B cell (primary cell): Measurements from ENCODE around the gene DTX4. TPM values are rescaled to one million over a fixed set of nuclear protein-coding genes. Genes with fewer than 3 reads are reported as not detected.

Source experiments
- ATAC-seq: fragments of 200-7000 bp; cut with Tn5 transposase; one replicate; pipeline ENCODE4 v1.10.0; 2021; ENCODE audit warnings: low read depth, mild to moderate bottlenecking, moderate number of reproducible peaks, moderate library complexity
- CTCF ChIA-PET: fragments of 350-600 bp; sonication (Branson Sonifier 250); formaldehyde crosslinking; loops from one replicate; lab custom pipeline; 2021; ENCODE audit warnings: antibody characterized with exemption, inconsistent platforms; lab: Charles Lee
- POLR2A ChIA-PET: fragments of 350-600 bp; sonication (Branson Sonifier 250); formaldehyde crosslinking; loops from one replicate; lab custom pipeline; 2021; ENCODE audit warnings: antibody characterized with exemption; lab: Charles Lee
- DNase-seq: peaks from one replicate; pipeline ENCODE4 v3.0.0; 2013
- H2AFZ ChIP-seq: 2 replicates; pipeline ENCODE4 v1.6.1; 2012; ENCODE audit warnings: mild to moderate bottlenecking, low read depth, low read length; ENCODE audit not compliant: insufficient read depth, poor library complexity, severe bottlenecking
- H3K27ac ChIP-seq, 2 donors: 1 replicate in 1 of 2; 2 replicates in 1 of 2; pipeline ENCODE4 v1.5.1; 2012 to 2013; ENCODE audit warnings: low read length in 2 of 2, mild to moderate bottlenecking in 2 of 2, moderate library complexity in 1 of 2
- H3K27me3 ChIP-seq, 4 experiments: fragments of 200-600 bp in 1 of 4; sonication (generic) in 1 of 4; replicated peaks in 1 of 4; 1 replicate in 2 of 4; 2 replicates in 2 of 4; pipeline versions ENCODE4 v1.6.1 to v1.7.0; 2013 to 2016; ENCODE audit warnings: low read length in 3 of 4, mild to moderate bottlenecking in 2 of 4, mixed read lengths in 1 of 4, moderate library complexity in 1 of 4; ENCODE audit not compliant: insufficient read depth in 4 of 4, control insufficient read depth in 3 of 4; ENCODE audit errors: control extremely low read depth in 1 of 4
- H3K36me3 ChIP-seq, 2 experiments: replicated peaks in 1 of 2; 1 replicate in 1 of 2; 2 replicates in 1 of 2; pipeline versions ENCODE4 v1.6.1 to v1.7.1; 2013; ENCODE audit warnings: low read length in 1 of 2; ENCODE audit not compliant: insufficient read depth in 2 of 2, control insufficient read depth in 1 of 2; ENCODE audit errors: control extremely low read depth in 1 of 2, extremely low read depth in 1 of 2
- H3K4me1 ChIP-seq, 2 donors: fragments of 200-600 bp in 1 of 2; sonication (generic) in 1 of 2; 1 replicate in 1 of 2; 2 replicates in 1 of 2; pipeline versions ENCODE4 v1.5.1 to v1.6.1; 2013 to 2017; ENCODE audit warnings: low read length in 2 of 2; ENCODE audit not compliant: control insufficient read depth in 2 of 2, insufficient read depth in 2 of 2
- H3K4me2 ChIP-seq: replicated peaks from 2 replicates; pipeline ENCODE3; 2012; ENCODE audit warnings: mild to moderate bottlenecking, low read depth, low read length; ENCODE audit not compliant: poor library complexity, severe bottlenecking
- H3K4me3 ChIP-seq, 5 experiments: fragments of 200-600 bp in 1 of 5; sonication (generic) in 1 of 5; 1 replicate in 3 of 5; 2 replicates in 2 of 5; pipeline versions ENCODE4 v1.5.1 to v1.7.0; 2011 to 2016; ENCODE audit warnings: low read length in 4 of 5, mild to moderate bottlenecking in 4 of 5, low read depth in 2 of 5, control low read depth in 1 of 5, moderate library complexity in 1 of 5; ENCODE audit not compliant: insufficient read depth in 1 of 5; ENCODE audit errors: control extremely low read depth in 1 of 5, extremely low read depth in 1 of 5
- H3K79me2 ChIP-seq: fragments of 200-600 bp; sonication (generic); one replicate; pipeline ENCODE4 v1.6.0; 2016; ENCODE audit warnings: low read length; ENCODE audit not compliant: control insufficient read depth, insufficient read depth
- H3K9ac ChIP-seq: fragments of 200-600 bp; sonication (generic); 2 replicates; pipeline ENCODE4 v1.6.1; 2017; ENCODE audit warnings: mild to moderate bottlenecking, low read length, moderate library complexity
- H3K9me3 ChIP-seq, 3 donors: one replicate each; pipeline versions ENCODE4 v1.6.1 to v1.7.1; 2013; ENCODE audit warnings: low read length in 2 of 3; ENCODE audit not compliant: control insufficient read depth in 2 of 3, insufficient read depth in 1 of 3; ENCODE audit errors: control extremely low read depth in 1 of 3
- H4K20me1 ChIP-seq: 2 replicates; pipeline ENCODE4 v1.6.0; 2012; ENCODE audit warnings: mild to moderate bottlenecking, low read length; ENCODE audit not compliant: insufficient read depth, control insufficient read depth, poor library complexity, severe bottlenecking
- H3K27ac Mint-ChIP-seq: one replicate; pipeline ENCODE4 v1.8.0; 2021; ENCODE audit warnings: mixed read lengths
- H3K27me3 Mint-ChIP-seq: one replicate; pipeline ENCODE4 v1.8.0; 2021; ENCODE audit warnings: mixed read lengths
- H3K4me1 Mint-ChIP-seq: one replicate; pipeline ENCODE4 v1.8.0; 2021; ENCODE audit warnings: mixed read lengths
- H3K4me3 Mint-ChIP-seq: one replicate; pipeline ENCODE4 v1.8.0; 2021; ENCODE audit warnings: mixed read lengths
- H3K9me3 Mint-ChIP-seq: one replicate; pipeline ENCODE4 v1.8.0; 2022; ENCODE audit warnings: mixed read lengths; ENCODE audit not compliant: insufficient read depth
- EZH2 ChIP-seq: IDR thresholded peaks from 2 replicates; pipeline ENCODE4 v1.6.1; 2012; ENCODE audit warnings: borderline replicate concordance, low read depth, mild to moderate bottlenecking, moderate library complexity, low read length; ENCODE audit not compliant: insufficient read depth, poor library complexity, severe bottlenecking
- WGBS: methylation state at CpG from one replicate; pipeline ENCODE4 v1.1.5; 2013; ENCODE audit warnings: missing lambda C conversion rate; ENCODE audit not compliant: insufficient coverage; 5-methylcytosine and 5-hydroxymethylcytosine counted together
- intact Hi-C: fragments of 100-400 bp; cut with micrococcal nuclease; formaldehyde crosslinking; loops from one replicate; pipeline ENCODE4 v1.10.0; 2022
- polyA plus RNA-seq: library from polyadenylated mRNA; depleted of rRNA; stranded (reverse); fragments of >200 nt; gene quantifications from 2 replicates; pipeline ENCODE4 v1.2.3, GENCODE V29; 2012
- total RNA-seq, 2 donors: library from RNA; stranded (reverse); fragments of 120-200 nt in 1 of 2; gene quantifications; 1 replicate in 1 of 2; 2 replicates in 1 of 2; pipeline versions ENCODE4 v1.2.3 to v1.2.4, GENCODE V29; 2013 to 2022
- TF ChIP-seq, protein P1 (sequence below): fragments of 200-600 bp; IDR thresholded peaks from one replicate; pipeline ENCODE4 v1.8.0; 2022; ENCODE audit warnings: antibody characterized with exemption, mild to moderate bottlenecking

The DTX4 gene
- total and polyA plus RNA-seq, 2 donors (not counting 1 experiment from before 2014, with no cell fraction given): 11.7 to 43.3 TPM

DNA sequence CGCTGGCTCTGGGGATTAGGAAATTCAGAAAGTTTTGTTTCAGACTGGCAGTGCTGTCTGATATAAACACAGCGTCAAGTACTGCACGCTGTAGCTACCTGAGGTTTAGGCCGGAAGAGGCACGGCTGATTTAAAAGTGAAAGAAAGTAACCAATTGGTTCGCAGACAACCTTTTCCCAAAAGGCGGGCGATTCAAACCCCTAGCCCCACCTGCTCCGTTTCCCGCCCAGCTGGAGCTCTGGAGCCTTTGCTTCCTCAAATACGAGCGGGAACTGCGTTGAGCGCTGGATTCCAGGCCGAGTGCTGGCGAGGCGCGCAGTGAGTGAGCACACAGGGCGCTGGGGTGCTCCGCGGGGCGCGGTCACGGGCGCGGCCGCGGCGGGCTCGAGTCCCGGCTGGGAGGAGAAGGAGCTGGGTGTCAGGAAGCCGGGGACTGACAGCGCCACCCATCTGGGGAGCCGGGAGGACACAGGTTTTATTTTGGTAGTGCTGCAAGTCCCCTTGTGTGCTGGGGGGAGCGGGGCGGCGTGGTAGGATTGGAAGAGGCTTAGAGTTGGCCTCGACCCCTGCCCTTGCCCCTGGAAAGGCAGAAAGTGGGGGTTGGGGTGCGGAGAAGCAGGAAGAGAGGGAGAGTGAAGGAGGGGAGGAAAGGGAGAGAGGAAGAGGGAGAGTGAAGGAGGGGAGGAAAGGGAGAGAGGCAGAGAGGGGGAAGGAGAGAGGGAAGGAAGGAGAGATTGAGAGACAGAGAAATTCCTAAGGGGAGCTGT, 27.2 kb upstream of the DTX4 start:
- intact Hi-C loops: loop anchor here (1.0 to 5.0 kb wide), 7 partner anchors 28 to 1477 kb away; partner anchors contain the start of genes DTX4, OSBP and ZDHHC5
- TF ChIP-seq EZH2: no peak
- TF ChIP-seq, protein P1, sequence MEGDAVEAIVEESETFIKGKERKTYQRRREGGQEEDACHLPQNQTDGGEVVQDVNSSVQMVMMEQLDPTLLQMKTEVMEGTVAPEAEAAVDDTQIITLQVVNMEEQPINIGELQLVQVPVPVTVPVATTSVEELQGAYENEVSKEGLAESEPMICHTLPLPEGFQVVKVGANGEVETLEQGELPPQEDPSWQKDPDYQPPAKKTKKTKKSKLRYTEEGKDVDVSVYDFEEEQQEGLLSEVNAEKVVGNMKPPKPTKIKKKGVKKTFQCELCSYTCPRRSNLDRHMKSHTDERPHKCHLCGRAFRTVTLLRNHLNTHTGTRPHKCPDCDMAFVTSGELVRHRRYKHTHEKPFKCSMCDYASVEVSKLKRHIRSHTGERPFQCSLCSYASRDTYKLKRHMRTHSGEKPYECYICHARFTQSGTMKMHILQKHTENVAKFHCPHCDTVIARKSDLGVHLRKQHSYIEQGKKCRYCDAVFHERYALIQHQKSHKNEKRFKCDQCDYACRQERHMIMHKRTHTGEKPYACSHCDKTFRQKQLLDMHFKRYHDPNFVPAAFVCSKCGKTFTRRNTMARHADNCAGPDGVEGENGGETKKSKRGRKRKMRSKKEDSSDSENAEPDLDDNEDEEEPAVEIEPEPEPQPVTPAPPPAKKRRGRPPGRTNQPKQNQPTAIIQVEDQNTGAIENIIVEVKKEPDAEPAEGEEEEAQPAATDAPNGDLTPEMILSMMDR: no peak
- H3K27ac Mint-ChIP-seq: peak overlapping the region; percentile 87
- H3K4me1 ChIP-seq: peaks cover 51 to 56% of the 10 kb centered on the region in 2 donors
- peak overlapping the region; percentile 45 to 77 (median 76) for H3K4me3 ChIP-seq
- peak overlapping the region; percentile 88 to 90 for H3K27ac ChIP-seq
- H3K27me3 ChIP-seq: no peaks in the 10 kb centered on the region
- no peaks in the 10 kb centered on the region for H3K27me3 Mint-ChIP-seq
- H2AFZ ChIP-seq: peak overlapping the region; percentile 88
- no peaks in the 10 kb centered on the region for H4K20me1 ChIP-seq
- ChIA-PET CTCF (interaction anchor here (0.8 to 2.4 kb wide), 11 partner anchors 9 to 576 kb away, joined by 3 to 44 read pairs (median 4); partner anchors contain the start of gene DTX4), POLR2A (interaction anchor here (0.6 to 2.0 kb wide), 8 partner anchors 8 to 569 kb away, joined by 3 to 15 read pairs (median 6); partner anchors contain the start of genes DTX4, FAM111B and LPXN)
- peak; percentile 88 for DNase-seq
- peak; percentile 45 for ATAC-seq
- H3K79me2 ChIP-seq: peaks cover 42% of the 10 kb centered on the region
- H3K9ac ChIP-seq: peak overlapping the region; percentile 80
- H3K4me3 Mint-ChIP-seq: peak overlapping the region; percentile 97
- H3K36me3 ChIP-seq: peaks cover 0 to 2% of the 10 kb centered on the region in 2 experiments
- under 1% methylated on average over 38 of the region's 39 CpGs for WGBS
- H3K4me1 Mint-ChIP-seq: peaks cover 81% of the 10 kb centered on the region
- H3K9me3 Mint-ChIP-seq: no peaks in the 10 kb centered on the region
- H3K9me3 ChIP-seq: no peaks in the 10 kb centered on the region
- H3K4me2 ChIP-seq: peak overlapping the region; percentile 96
